ENCODE measurements around the gene U2AF1L4.
A peak's percentile ranks its signal among the peaks of the same experiment; 100 is the strongest.
"Not testable (repeated sequence)": the region's sequence is repeated elsewhere in the genome, so short reads cannot be mapped to it uniquely, and the experiment has no call there.

U2AF1L4 gene

DNA sequence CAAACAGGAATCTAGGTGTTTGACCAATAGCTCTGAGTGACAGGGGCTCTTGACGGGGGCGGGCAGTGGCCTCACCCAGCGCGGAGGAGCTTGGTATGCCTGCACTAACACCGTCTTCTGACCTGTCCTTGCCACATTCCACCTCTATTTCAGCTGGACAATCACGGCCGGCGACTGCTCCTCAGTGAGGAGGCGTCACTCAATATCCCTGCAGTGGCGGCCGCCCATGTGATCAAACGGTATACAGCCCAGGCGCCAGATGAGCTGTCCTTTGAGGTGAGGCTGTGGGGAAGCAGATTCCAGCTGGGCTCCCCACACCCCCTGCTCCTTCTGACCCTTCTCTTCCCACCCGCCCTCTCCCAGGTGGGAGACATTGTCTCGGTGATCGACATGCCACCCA, 34.8 kb upstream of the U2AF1L4 start:
- DNase-seq: no peak

DNA sequence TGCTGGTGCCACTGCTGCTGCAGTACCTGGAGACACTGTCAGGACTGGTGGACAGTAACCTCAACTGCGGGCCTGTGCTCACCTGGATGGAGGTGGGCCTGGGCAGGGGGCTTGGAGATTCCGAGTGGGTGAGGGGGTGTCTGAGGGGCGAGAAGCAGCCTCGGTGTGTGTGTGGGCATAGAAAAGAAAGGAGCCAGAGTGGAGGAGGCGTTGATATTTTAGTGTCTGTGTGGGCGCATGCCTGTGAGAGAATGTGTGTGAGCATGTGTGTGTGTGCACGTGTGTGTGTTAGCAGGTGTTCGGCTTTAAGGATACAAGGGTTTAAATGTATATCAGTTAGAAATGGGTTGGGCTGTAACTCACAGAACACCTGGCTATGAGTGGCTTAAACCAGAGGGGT, 33.8 kb upstream of the U2AF1L4 start:
- DNase-seq: no peak

DNA sequence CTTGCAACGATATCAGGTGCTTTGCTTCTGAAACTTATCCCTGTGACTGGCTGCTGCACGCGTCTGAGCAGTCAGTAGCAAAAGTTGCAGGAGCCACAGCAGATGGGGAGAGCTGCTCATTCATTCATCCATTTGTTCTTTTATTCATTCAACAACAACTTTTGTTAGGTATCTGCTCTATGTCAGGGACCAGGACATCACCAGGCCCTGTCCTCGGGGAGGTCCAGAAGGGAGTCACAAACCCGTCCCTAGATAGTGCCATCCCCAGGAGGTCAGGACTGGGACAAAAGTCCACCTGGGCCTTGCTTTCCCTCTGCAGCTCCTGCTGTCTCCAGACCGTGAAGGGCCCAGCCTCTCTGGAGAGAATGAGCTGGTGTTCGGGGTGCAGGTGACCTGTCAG, 32.7 kb upstream of the U2AF1L4 start:
- no peak for DNase-seq

DNA sequence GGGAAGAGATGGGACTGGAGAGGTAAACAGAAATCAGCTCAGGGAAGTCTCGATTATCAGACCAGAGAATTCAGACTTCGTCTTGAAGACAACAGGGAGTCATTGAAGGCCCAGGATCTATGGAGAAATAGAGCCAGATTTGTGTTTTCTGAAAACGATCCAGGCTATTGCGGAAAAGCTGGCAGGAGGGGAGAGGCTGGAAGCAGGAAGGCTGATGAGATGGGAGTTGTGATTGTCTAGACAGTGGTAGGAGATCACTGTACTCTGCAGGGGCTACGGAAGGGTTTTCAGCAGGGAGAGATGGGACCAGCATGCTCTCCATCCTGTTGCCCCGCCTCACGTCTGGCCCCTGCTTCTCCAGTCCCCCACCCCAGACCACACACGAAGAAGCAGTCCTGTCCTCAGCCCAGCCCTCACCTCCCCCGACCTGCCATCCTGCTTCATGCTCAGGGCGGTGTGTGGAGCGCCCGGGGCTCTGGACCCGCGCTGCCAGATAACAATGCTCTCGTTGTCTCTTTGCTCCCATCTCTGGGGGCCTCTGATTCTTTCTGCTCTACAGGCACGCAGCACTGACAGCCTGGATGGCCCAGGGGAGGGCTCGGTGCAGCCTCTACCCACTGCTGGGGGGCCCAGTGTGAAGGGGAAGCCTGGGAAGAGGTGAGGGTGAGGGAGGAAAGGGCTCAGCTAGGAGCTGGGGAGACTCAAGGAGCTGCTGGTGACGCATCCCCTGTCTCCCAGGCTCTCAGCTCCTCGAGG, 32.0 kb upstream of the U2AF1L4 start:
- no peak for DNase-seq

DNA sequence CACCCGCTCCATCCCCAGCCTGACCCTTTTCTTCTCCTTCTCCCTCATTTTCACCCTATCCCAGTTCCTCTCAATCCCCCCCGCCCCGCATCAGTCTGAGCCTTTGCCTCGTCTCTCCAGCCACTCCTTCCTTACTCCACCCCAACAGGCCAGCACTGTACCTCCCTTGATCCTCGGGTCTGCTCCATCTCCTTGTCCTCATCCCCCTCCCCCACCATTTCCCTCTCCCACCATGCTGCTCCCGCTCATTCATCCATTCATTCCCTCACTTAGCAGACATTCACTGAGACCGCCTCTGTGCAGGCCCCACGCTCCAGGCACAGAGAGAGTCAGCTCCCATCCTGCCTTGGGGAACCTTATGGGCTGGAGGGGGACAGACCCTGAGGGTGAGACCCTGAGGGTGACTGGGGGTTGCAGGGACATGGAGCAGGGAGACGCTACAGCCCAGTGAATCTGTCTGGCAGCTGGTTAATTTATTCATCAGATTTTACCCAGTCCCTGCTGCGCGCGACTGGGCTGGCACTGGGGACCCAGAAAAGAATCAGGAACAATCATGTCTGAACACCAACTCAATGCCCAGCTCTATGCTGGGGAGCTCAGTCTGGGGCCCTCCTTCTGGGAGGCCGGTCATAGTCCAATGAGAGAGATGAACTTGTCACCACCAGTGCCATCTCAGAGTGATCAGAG, 31.0 kb upstream of the U2AF1L4 start:
- no peak for DNase-seq

DNA sequence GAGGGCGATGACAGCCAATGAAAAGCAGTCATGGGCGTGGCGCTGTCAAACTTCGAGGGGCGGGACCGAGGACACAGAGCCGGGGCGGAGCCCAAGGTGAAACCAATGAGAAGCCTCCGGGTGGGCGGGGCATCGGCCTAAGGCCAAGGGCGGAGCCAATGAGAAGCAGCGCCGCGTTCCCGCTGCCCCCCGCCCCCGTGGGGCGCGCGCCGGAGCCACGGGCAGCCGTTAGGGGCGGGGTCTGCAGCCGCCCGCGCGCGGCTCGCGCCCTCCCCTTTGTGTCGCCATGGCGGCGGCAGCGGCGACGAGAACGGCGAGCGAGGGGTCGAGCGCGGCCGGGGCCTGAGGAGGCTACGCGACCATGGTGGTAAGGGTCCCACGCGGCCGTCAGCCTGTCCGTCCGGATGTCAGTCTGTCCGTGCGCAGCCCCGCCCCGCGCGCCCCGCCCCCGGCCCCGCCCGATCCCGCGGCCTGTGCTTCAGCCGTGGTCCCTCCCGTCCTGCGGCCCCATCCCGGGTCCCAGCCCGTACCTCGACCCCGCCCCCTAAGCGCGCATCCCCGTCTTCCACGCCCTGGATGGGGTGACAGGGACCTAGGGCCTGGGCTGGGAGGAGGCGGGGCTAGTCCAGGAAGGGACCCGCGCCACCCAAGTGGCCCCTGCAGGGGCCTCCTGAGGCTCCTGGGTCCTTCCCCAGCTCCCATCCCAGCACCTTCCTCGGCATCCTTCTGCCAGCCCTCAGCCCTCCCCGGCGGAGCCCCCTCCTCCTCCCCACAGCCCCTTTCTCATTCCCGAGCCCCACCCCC, 30.3 kb upstream of the U2AF1L4 start, which contains the start of gene ARHGAP33:
Gene ARHGAP33 (plus strand): TSS at position 267 of the 804 bp plus-strand sequence. CDS start 95 bp downstream, at position 362.
- peak; percentile 99 for DNase-seq

DNA sequence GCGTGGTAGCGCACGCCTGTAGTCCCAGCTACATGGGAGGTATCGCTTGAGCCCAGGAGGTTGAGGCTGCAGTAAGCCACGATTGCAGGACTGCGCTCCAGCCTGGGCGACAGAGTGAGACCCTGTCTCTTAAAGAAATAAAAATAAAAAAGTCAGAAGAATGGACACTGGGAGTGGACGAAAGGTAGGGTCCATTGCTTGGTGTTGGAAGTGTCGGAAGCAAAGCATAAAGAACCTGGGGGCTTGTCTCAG, 29.8 kb upstream of the U2AF1L4 start:
- no peak for DNase-seq

DNA sequence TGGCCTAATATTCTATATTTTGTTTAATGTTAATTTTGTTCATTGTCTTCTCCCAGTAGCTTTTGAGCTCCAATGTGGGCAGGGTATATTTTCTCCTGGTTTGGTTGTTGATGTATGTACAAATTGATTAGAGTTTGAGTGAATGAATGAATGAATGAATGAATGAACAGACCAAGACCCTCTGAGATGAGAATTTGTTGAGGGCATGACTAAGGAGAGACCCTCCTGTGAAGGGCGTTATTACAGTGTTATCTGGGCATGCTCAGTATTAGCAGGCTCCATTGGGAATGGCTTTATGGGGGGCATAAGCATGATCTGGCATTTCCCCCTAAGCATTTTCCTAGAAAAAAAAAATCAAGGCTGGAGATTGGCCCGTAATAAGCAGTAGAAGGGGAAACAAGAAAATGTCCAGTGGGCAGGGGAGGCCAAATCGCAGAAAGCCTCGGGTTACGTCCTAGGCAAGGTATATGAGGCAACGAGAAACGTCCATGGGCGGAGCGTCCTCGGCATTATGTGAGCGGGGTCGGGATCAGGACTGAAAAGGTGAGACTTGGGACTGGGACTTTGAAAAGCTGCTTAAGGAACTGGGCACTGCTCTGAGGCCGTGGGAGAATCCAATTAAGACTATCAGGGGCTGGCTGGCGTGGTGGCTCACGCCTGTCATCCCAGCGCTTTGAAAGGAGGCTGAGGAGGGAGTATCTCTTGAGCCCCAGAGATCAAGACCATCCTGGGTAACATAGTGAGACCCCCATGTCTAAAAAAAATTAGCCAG, 29.2 kb upstream of the U2AF1L4 start:
- DNase-seq: no peak

DNA sequence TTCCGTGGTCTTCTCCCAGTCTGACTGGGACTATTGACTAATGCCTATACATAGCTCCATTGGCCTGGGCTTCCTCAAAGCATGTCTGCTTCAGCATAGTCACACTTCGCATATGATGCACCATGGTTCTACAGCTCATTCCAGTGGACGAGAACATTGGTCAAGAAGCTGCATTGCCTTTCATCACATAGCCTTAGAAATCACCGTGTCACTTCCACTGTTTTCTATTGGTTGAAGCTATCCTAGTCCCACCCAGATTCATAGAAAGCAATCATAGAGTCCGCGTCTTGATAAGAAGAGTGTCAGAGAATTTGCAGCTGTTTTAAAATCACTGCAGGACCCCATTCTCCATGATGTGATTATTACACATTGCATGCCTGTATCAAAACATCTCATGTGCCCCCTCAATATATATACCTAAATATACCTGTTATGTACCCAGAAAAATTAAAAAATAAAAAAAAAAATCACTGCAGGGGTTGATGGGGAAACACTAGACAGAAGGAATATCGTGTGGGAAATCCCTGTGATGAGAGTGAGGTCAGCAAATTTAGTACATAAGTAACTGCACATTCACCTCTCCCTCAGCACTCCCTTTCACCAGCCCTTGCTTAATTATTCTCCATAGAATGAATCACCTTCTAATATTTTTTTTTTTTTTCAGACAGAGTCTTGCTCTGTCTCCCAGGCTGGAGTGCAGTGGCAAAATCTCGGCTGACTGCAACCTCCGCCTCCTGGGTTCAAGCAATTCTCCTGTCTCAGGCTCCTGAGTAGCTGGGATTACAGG, 28.0 kb upstream of the U2AF1L4 start:
- DNase-seq: no peak

DNA sequence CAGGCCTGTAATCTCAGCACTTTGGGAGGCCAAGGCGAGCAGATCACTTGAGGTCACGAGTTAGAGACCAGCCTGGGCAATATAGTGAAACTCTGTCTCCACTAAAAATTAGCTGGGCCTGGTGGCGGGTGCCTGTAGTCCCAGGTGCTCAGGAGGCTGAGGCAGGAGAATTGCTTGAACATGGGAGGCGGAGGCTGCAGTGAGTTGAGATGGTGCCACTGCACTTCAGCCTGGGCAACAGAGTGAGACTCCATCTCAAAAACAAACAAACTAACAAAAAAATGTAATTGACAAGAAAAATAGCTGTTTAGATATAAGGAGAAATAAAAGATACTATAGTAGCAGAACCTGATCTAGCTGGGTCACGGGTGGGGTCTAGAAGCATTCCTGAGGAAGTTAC, 27.1 kb upstream of the U2AF1L4 start:
- DNase-seq: not testable (repeated sequence)

DNA sequence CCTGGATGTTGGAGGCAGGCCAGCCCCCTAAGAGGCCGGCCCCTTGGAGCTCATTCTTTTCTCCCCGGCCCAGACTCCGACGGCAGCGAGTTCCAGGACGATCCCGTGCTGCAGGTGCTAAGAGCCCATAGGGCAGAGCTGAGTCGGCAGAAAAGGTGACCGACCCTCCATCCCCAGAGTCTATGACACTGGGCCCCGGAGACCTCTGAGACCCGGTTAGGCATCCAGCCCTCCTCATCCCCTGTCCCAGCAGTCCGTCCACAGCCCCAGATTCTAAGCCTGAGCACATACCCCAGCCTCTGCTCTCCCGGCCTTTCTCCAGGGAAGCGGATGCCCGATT, 22.8 kb upstream of the U2AF1L4 start:
- no peak for DNase-seq

DNA sequence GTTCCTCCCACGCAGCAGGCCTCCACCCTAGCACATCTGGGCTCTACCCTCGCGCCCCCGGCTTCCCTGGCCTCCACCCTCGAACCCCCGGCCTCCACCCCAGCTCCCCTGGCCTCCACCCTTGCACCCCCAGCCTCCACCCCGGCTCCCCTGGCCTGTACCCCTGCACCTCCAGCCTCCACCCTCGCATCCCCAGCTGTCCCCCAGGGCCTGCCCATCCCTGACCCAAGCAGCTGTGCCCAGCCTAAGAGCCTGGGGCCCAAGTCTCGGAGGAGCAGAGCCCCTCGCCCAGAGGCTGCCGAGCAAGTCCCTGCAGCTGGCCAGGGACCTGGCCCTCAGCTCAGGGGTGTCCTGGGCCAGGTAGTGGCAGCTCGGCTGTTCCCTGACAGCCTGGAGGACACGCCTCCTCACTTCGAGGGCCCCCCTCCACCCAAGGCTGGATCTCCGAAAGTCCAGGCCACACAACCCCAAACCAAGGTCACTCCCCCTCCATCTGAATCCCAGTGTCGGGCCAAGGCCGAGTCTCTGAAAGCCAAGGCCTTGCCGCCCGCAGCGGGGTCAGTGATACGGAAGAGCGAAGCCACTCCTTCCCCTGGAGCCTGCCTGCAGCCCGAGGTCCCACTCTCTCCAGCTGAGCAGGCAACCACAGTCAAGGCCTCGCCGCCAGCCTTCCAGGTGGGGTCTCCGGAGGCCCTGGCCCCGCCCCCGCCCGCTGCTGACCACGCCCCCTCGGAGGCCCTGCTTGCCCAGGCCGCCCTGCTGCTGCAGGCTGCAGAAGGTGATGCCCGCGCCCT, 22.3 kb upstream of the U2AF1L4 start:
- no peak for DNase-seq

DNA sequence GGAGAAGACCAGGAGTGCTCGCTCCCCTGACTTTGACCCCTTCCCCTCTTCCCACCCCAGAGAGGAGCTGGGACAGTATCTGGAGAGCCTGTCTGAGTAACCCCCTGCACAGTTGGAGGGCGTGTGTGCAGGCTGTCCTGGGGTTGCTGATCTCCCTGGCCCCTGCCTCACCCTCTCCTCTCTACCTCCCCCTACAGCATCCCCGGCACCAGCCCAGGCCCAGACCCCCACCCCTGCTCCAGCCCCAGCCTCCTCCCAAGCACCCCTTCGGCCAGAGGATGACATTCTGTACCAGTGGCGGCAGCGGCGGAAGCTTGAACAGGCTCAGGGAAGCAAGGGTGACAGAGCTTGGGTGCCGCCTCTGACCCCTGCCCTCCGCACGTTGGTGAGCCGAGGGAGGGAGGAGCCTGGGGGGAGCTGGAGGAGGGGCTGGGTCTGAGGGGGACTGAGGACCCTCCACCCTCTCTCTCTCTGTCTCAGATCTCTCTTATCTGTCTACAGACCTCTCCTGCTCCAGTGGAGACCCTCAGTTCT, 21.4 kb upstream of the U2AF1L4 start:
- DNase-seq: no peak

DNA sequence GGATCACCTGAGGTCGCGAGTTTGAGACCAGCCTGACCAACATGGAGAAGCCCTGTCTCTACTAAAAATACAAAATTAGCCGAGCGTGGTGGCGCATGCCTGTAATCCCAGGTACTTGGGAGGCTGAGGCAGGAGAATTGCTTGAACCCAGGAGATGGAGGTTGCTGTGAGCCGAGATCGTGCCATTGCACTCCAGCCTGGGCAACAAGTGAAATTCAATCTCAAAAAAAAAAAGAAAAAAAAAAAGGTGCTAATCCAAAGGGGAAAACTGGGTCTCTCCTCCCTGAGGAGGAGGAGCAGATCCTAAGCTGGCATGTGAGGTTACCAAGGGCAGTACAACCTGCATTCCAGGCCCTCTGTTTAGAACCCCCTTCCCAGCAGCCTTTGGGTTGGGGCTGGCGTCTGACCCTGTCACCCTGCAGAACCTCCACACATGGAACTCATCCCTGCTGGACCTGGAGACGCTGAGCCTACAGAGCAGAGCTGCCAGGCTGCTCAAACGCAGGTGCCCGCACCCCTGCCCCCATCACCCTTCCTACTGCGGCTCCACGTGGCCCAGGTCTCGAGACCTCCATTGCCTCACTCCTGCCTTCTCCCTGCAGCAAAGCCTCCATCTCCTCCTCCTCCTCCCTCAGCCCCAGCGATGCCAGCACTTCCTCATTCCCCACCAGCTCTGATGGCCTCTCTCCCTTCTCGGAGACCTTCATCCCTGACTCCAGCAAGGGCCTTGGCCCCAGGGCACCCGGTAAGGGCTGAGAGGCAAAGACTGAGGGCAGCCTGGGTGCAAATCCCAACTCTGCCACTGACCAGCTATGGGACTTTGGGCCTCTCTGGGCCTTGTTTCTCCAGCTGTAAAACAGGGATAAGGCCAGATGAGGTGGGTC, 19.5 kb upstream of the U2AF1L4 start:
- no peak for DNase-seq

DNA sequence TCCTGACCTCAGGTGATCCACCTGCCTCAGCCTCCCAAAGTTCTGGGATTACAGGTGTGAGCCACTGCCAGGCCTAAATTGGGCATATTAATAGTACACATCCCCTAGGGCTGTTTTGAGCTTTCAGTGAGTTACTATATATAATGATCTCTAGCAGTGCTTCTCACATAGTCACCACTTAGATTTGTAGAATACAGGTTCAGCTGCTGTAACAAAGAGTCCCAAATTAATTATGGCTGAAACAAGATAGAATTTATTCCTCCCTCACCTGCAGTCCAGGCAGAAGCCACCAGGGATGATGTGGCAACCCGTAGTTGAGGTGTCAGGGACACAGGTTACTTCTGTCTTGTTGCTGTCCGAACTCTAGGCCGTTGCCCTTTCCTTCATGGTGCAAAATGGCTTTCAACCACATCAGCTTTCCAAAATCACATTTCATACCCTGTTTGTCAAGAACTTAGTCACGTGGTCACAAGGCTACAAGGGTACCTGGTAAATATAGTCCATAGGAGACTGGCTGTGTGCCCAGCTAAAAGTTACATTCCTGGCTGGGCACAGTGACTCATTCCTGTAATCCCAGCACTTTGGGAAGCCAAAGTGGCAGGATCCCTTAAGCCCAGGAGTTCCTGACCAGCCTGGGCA, 15.6 kb upstream of the U2AF1L4 start:
- DNase-seq: no peak

DNA sequence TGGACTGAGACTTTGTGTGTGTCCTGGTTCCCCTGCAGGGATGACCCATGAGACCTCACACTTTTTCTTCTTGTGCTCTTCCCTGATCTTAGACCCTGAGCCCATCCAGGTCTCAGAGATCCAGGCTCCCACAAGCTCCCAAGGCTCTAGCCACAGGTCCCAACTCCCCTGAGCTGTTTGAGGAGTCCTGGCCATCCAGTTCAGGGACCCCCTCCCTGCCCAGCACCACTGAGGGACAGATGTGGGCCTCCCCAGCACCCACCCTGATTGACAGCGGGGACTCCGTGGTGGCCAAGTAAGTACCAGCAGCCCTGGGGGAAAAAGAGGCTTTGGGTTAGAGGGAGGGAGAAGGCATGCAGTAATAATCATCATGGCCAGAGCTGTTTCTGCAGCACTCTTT, 14.5 kb upstream of the U2AF1L4 start:
- no peak for DNase-seq

DNA sequence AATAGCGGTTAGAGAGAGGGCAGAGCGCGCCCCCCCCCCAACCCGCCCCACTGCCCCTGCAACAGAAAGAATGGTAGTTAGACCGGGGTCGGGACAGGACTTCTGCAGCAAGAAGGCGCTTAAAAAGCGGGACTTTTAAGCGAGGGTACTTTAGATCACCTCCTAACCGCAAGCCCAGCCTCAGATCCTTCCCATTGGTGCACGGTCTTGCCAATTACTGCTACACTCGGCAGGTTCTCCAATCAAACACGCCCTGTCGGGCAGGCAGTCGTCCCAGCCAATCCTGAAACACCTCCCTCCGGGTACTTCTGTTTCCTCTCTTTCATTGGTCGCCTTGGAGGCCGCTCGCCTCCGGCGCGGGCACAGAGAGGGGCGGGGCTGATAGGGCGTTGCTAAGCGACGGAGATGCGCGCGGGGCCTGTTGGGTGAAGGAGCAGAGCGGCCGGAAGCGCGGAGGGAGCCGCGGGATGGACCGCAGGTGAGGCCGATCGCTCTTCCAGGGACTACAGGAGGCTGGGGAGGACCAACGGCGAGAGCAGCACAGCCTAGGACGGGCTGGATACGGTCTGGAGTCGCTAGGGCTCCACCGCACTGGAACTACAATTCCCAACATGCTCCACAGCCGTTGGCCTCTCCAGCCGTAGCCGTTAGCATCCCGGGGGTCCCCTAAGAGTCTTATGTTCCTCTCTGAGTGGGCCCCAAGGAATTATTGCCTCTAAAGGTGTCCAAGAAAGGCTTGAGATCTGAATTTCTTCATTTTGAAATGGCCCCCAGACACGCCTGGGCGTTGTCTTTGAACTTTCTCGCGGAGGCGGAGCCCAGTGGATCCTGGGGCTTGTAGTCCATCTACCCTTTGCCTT, 12.8 kb upstream of the U2AF1L4 start, which contains the start of gene PROSER3:
Gene PROSER3 (plus strand): TSS at position 428 of the 860 bp plus-strand sequence. CDS start 40 bp downstream, at position 468.
- peak; percentile 99 for DNase-seq

DNA sequence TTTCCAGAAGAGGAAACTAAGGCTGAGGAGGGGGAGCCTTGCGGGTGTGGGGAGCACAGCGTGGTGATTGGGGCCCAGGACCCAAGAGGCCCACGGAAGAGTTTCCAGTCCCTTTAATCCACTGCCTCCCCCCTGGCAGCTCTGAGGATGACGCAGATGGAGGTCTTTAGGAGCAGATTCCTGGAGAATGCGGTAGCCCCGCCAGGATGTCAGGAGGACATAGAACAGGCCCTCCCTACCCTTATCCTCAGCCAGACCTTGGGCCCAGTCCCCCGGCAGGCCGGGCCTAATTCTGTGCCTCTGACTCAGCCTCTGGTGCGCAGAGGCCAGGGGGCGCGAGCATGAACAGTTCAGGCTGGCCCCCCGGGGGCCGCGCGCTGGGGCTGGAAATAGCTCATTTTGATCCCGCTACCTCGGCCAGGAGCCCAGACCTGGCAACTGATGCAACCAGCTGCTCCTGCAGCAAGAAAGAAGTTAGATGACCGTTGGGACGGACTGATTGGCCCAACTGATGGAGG, 12.1 kb upstream of the U2AF1L4 start:
- DNase-seq: peak; percentile 69

All from activated effector memory CD4-positive, alpha-beta T cell treated with anti-CD3 and anti-CD28 coated beads, Interleukin-2, amount 50 U/mL, for 16 hours (primary cell).